SK-N-SH treated with all-trans-retinoic acid at 6 μM for 48 hours (cell line): ENCODE data around the gene AGBL1.

ENCODE experiments used
- ATAC-seq: fragments of 200-7000 bp; cut with Tn5 transposase; 3 replicates; pipeline ENCODE4 v1.9.1; 2020; ENCODE audit warnings: mild to moderate bottlenecking, moderate library complexity
- ARNTL ChIP-seq: fragments of 450-650 bp; formaldehyde crosslinking; IDR thresholded peaks from 2 replicates; pipeline ENCODE4 v1.5.0; 2020; ENCODE audit warnings: low read depth, mild to moderate bottlenecking, moderate library complexity, borderline replicate concordance
- BACH2 ChIP-seq: fragments of 250-450 bp; sonication (Bioruptor Pico); IDR thresholded peaks from 2 replicates; pipeline ENCODE4 v1.9.0; 2021; ENCODE audit warnings: mild to moderate bottlenecking, borderline replicate concordance
- CREB5 ChIP-seq: fragments of 250-450 bp; sonication (Bioruptor Pico); IDR thresholded peaks from 2 replicates; pipeline ENCODE4 v1.5.1; 2020; ENCODE audit warnings: low read depth, mild to moderate bottlenecking, moderate library complexity
- CSDC2 ChIP-seq: fragments of 250-450 bp; sonication (Bioruptor Pico); IDR thresholded peaks from 2 replicates; pipeline ENCODE4 v1.5.0; 2020; ENCODE audit warnings: mild to moderate bottlenecking, moderate library complexity
- CSRNP3 ChIP-seq: fragments of 250-450 bp; sonication (Bioruptor Pico); IDR thresholded peaks from 2 replicates; pipeline ENCODE4 v1.5.1; 2021; ENCODE audit warnings: mild to moderate bottlenecking, moderate library complexity
- GLIS3 ChIP-seq: fragments of 250-450 bp; sonication (Bioruptor Pico); IDR thresholded peaks from 2 replicates; pipeline ENCODE4 v1.5.0; 2020; ENCODE audit warnings: mild to moderate bottlenecking, moderate library complexity
- ISL1 ChIP-seq: fragments of 250-450 bp; sonication (Bioruptor Pico); IDR thresholded peaks from 2 replicates; pipeline ENCODE4 v2.1.2; 2022; ENCODE audit warnings: mild to moderate bottlenecking, moderate library complexity
- OSR1 ChIP-seq: fragments of 250-450 bp; sonication (Bioruptor Pico); IDR thresholded peaks from 2 replicates; pipeline ENCODE4 v1.8.0; 2022; ENCODE audit warnings: moderate library complexity, mild to moderate bottlenecking, inconsistent platforms
- PATZ1 ChIP-seq: fragments of 250-450 bp; sonication (Bioruptor Pico); IDR thresholded peaks from 2 replicates; pipeline ENCODE4 v1.8.0; 2020; ENCODE audit warnings: mild to moderate bottlenecking, moderate library complexity, borderline replicate concordance
- POU6F1 ChIP-seq: fragments of 250-450 bp; sonication (Bioruptor Pico); IDR thresholded peaks from 2 replicates; pipeline ENCODE4 v1.8.0; 2021; ENCODE audit warnings: low read depth, mild to moderate bottlenecking, moderate library complexity, borderline replicate concordance
- PPARA ChIP-seq: fragments of 250-450 bp; sonication (Bioruptor Pico); IDR thresholded peaks from 2 replicates; pipeline ENCODE4 v1.5.0; 2020; ENCODE audit warnings: mild to moderate bottlenecking, borderline replicate concordance
- RARB ChIP-seq: fragments of 250-450 bp; sonication (Bioruptor Pico); IDR thresholded peaks from 2 replicates; pipeline ENCODE4 v1.8.0; 2021; ENCODE audit warnings: mild to moderate bottlenecking, moderate library complexity
- SNAI2 ChIP-seq: fragments of 250-450 bp; sonication (Bioruptor Pico); IDR thresholded peaks from 2 replicates; pipeline ENCODE4 v1.5.0; 2020; ENCODE audit warnings: mild to moderate bottlenecking, moderate library complexity
- TCF4 ChIP-seq: fragments of 250-450 bp; sonication (Bioruptor Pico); IDR thresholded peaks from 2 replicates; pipeline ENCODE4 v1.8.0; 2021; ENCODE audit warnings: mild to moderate bottlenecking, moderate library complexity, borderline replicate concordance
- TOX ChIP-seq: fragments of 250-450 bp; sonication (Bioruptor Pico); IDR thresholded peaks from 2 replicates; pipeline ENCODE4 v1.8.0; 2021; ENCODE audit warnings: mild to moderate bottlenecking, moderate library complexity, borderline replicate concordance
- TSHZ2 ChIP-seq: fragments of 250-450 bp; sonication (Bioruptor Pico); IDR thresholded peaks from 2 replicates; pipeline ENCODE4 v1.5.0; 2020; ENCODE audit warnings: mild to moderate bottlenecking, moderate library complexity
- ZC3H10 ChIP-seq: fragments of 250-450 bp; sonication (Bioruptor Pico); IDR thresholded peaks from 2 replicates; pipeline ENCODE4 v1.5.1; 2021; ENCODE audit warnings: mild to moderate bottlenecking, moderate library complexity
- ZFP3 ChIP-seq: fragments of 250-450 bp; sonication (Bioruptor Pico); IDR thresholded peaks from 2 replicates; pipeline ENCODE4 v1.5.0; 2020; ENCODE audit warnings: mild to moderate bottlenecking, moderate library complexity
- ZFP30 ChIP-seq: fragments of 450-650 bp; formaldehyde crosslinking; IDR thresholded peaks from 2 replicates; pipeline ENCODE4 v1.5.0; 2022; ENCODE audit warnings: mild to moderate bottlenecking, moderate library complexity
- ZNF565 ChIP-seq: fragments of 450-650 bp; formaldehyde crosslinking; conservative IDR thresholded peaks from 2 replicates; pipeline ENCODE4 v1.5.0; 2020; ENCODE audit warnings: low read depth, mild to moderate bottlenecking, moderate library complexity
- ZNF70 ChIP-seq: fragments of 450-650 bp; formaldehyde crosslinking; IDR thresholded peaks from 2 replicates; pipeline ENCODE4 v1.5.0; 2020; ENCODE audit warnings: mild to moderate bottlenecking, moderate library complexity
- ZNF8 ChIP-seq: fragments of 450-650 bp; formaldehyde crosslinking; IDR thresholded peaks from 2 replicates; pipeline ENCODE4 v1.5.0; 2020; ENCODE audit warnings: mild to moderate bottlenecking, moderate library complexity

Gene AGBL1

GRCh38 chr15:86969364-86969763 lies 889.7 kb downstream of the AGBL1 start:
- no peak for ATAC-seq
- TF ChIP-seq TOX, result no peak
- TF ChIP-seq ZNF565 (CRISPR knock-in tag), result no peak
- no peak for TF ChIP-seq TCF4 (CRISPR knock-in tag)
- no peak for TF ChIP-seq RARB (CRISPR knock-in tag)
- no peak for TF ChIP-seq BACH2 (CRISPR knock-in tag)
- TF ChIP-seq ZC3H10 (CRISPR knock-in tag), result no peak
- TF ChIP-seq ISL1 (CRISPR knock-in tag), result no peak
- TF ChIP-seq PPARA (CRISPR knock-in tag), result no peak
- TF ChIP-seq ZFP3 (CRISPR knock-in tag), result no peak
- no peak for TF ChIP-seq OSR1 (CRISPR knock-in tag)
- no peak for TF ChIP-seq TSHZ2 (CRISPR knock-in tag)
- TF ChIP-seq ZFP30, result no peak
- TF ChIP-seq GLIS3 (CRISPR knock-in tag), result no peak
- TF ChIP-seq CSDC2 (CRISPR knock-in tag), result no peak
- TF ChIP-seq CSRNP3 (CRISPR knock-in tag), result no peak
- no peak for TF ChIP-seq CREB5

GRCh38 chr15:86973284-86973844 lies 893.7 kb downstream of the AGBL1 start:
- no peak for TF ChIP-seq CSRNP3 (CRISPR knock-in tag)
- TF ChIP-seq RARB (CRISPR knock-in tag), result no peak
- no peak for TF ChIP-seq CREB5
- no peak for TF ChIP-seq ARNTL (CRISPR knock-in tag)
- no peak for TF ChIP-seq ZFP30
- TF ChIP-seq TSHZ2 (CRISPR knock-in tag), result no peak
- TF ChIP-seq POU6F1 (CRISPR knock-in tag), result no peak
- TF ChIP-seq CSDC2 (CRISPR knock-in tag), result no peak
- no peak for TF ChIP-seq ZNF8 (CRISPR knock-in tag)
- TF ChIP-seq ZFP3 (CRISPR knock-in tag), result no peak
- no peak for TF ChIP-seq ZNF70
- TF ChIP-seq ISL1 (CRISPR knock-in tag), result no peak
- TF ChIP-seq BACH2 (CRISPR knock-in tag), result no peak
- TF ChIP-seq PATZ1 (CRISPR knock-in tag), result no peak
- TF ChIP-seq SNAI2 (CRISPR knock-in tag), result no peak
- no peak for TF ChIP-seq ZNF565 (CRISPR knock-in tag)
- no peak for TF ChIP-seq ZC3H10 (CRISPR knock-in tag)
- no peak for TF ChIP-seq OSR1 (CRISPR knock-in tag)
- ATAC-seq, result no peak
